ENCODE measurements around the gene FIBCD1. TPM values are rescaled to one million over a fixed set of nuclear protein-coding genes. Genes with fewer than 3 reads are reported as not detected.

FIBCD1 gene
- total and polyA plus RNA-seq, 2 of the 8 experiments (the other 6 are each of a cell fraction or from before 2014, with no cell fraction given): 6.1 to 8.8 TPM

- H3K4ac ChIP-seq (replicated peaks; ENCODE audit: insufficient read length, low read depth, low read length): no peak overlapping the region
- H3K56ac ChIP-seq (replicated peaks; ENCODE audit: insufficient read length, low read depth, low read length): no peak overlapping the region
- no peak overlapping the region for H2BK15ac ChIP-seq (ENCODE audit: low read length)
- no peak overlapping the region for H3K23ac ChIP-seq (ENCODE audit: insufficient read length)
- ChIA-PET CTCF (ENCODE audit: partially characterized antibody) (interaction anchor here (0.6 to 2.4 kb wide), 10 partner anchors 8 to 794 kb away, joined by 3 to 13 read pairs (median 3); partner anchors contain the start of gene QRFP), POLR2A (ENCODE audit: partially characterized antibody) (interaction anchor here (0.6 to 1.1 kb wide), 2 partner anchors 33 to 85 kb away, joined by 3 to 4 read pairs; no protein-coding TSS in a partner anchor)
- no peak for TF ChIP-seq ZNF274 (IDR thresholded peaks at IDR 0.05; ENCODE audit: borderline replicate concordance, extremely low read depth, low read length)
- no peak for TF ChIP-seq TEAD4 (IDR thresholded peaks at IDR 0.05; ENCODE audit: low read depth, low read length)
- no peak overlapping the region for H3K18ac ChIP-seq (ENCODE audit: extremely low read depth, low read length)
- no peak overlapping the region for H3K4me2 ChIP-seq (ENCODE audit: insufficient read depth in 1 of 2, low read depth in 2 of 2, low read length in 2 of 2)
- no peaks in the 10 kb centered on the region for H3K9me3 ChIP-seq (ENCODE audit: insufficient read depth in 2 of 2, low read depth in 1 of 2, low read length in 1 of 2)
- H3K9ac ChIP-seq (replicated peaks in 1 of 4; ENCODE audit: extremely low read depth in 1 of 4, low read depth in 3 of 4, low read length in 3 of 4): no peak overlapping the region
- DNase-seq (ENCODE audit: low read depth in 1 of 2, low spot score in 2 of 2): no peak
- FAIRE-seq: no peak
- H3K79me2 ChIP-seq (ENCODE audit: control insufficient read depth in 1 of 2, insufficient read depth in 2 of 2, low read length in 2 of 2): no peaks in the 10 kb centered on the region
- no peaks in the 10 kb centered on the region for H3K36me3 ChIP-seq (ENCODE audit: control insufficient read depth in 2 of 4, insufficient read depth in 4 of 4, low read length in 3 of 4)
- H2BK120ac ChIP-seq (replicated peaks; ENCODE audit: low read depth, low read length): no peak overlapping the region
- 86% methylated on average over 48 of the region's 48 CpGs; no CpG with 5 or more reads in 1 of the 2 experiments for WGBS, 2 experiments (ENCODE audit: extremely low coverage in 1 of 2, insufficient coverage in 1 of 2, insufficient read length in 1 of 2, insufficient replicate concordance in 2 of 2, low coverage in 1 of 2, low lambda C conversion rate in 2 of 2, missing lambda C conversion rate in 1 of 2)
- no peak overlapping the region for H2BK5ac ChIP-seq (ENCODE audit: low read depth, low read length)
- no peaks in the 10 kb centered on the region for H3K27me3 ChIP-seq (replicated peaks in 1 of 4; ENCODE audit: control insufficient read depth in 3 of 4, extremely low read depth in 1 of 4, insufficient read depth in 3 of 4, low read length in 3 of 4)
- no peak overlapping the region for H3K14ac ChIP-seq (ENCODE audit: insufficient read length)
- H2AK5ac ChIP-seq (ENCODE audit: low read depth, low read length): no peak overlapping the region
- H4K5ac ChIP-seq (ENCODE audit: insufficient read length, low read depth, low read length): no peak overlapping the region
- no peaks in the 10 kb centered on the region for H3K23me2 ChIP-seq (ENCODE audit: low read depth, low read length)
- no peak overlapping the region for H4K8ac ChIP-seq (ENCODE audit: extremely low read depth, insufficient read depth, low read length)
- H3K4me1 ChIP-seq (replicated peaks in 1 of 4; ENCODE audit: control insufficient read depth in 3 of 4, insufficient read depth in 4 of 4, low read length in 3 of 4): no peaks in the 10 kb centered on the region
- no peak overlapping the region for H3K27ac ChIP-seq (ENCODE audit: low read depth, low read length)
- H2BK20ac ChIP-seq (ENCODE audit: low read length): no peak overlapping the region
- no peak overlapping the region for H2AFZ ChIP-seq (ENCODE audit: low read length)
- no peak overlapping the region for H3K4me3 ChIP-seq (ENCODE audit: extremely low read depth in 1 of 4, insufficient read depth in 2 of 4, low read depth in 3 of 4, low read length in 4 of 4)
- H4K20me1 ChIP-seq (replicated peaks in 1 of 2; ENCODE audit: control insufficient read depth in 1 of 2, insufficient read depth in 2 of 2, low read length in 2 of 2): peaks cover 0 to 2% of the 10 kb centered on the region in 2 experiments
- H4K91ac ChIP-seq (replicated peaks; ENCODE audit: insufficient read length, low read length): no peak overlapping the region
- H3K79me1 ChIP-seq (ENCODE audit: low read depth, low read length): no peaks in the 10 kb centered on the region
- H2BK12ac ChIP-seq (ENCODE audit: low read depth, low read length): no peak overlapping the region
Measured at GRCh38 chr9:130904070-130905044, 34.7 kb downstream of the FIBCD1 start.
